Esophagus squamous epithelium (tissue), 5 donors: ENCODE data around the gene RNF121. TPM values are rescaled to one million over a fixed set of nuclear protein-coding genes. Genes with fewer than 3 reads are reported as not detected.

Source experiments
- DNase-seq: peaks from one replicate; lab custom pipeline; 2025; lab: John Stamatoyannopoulos, UW
- H3K27ac ChIP-seq, 4 donors: fragments of 200-600 bp; sonication (generic); one replicate each; pipeline ENCODE4 v1.5.1; 2016 to 2019; ENCODE audit warnings: mild to moderate bottlenecking in 1 of 4
- H3K27me3 ChIP-seq, 4 donors: fragments of 200-600 bp; sonication (generic); 1 replicate in 3 of 4; 2 replicates in 1 of 4; pipeline versions ENCODE4 v1.5.1 to v1.6.0; 2017 to 2021; ENCODE audit warnings: antibody characterized with exemption in 1 of 4
- H3K36me3 ChIP-seq, 3 donors: fragments of 200-600 bp; sonication (generic); one replicate each; pipeline ENCODE4 v1.5.1; 2016 to 2019
- H3K4me1 ChIP-seq, 3 donors: fragments of 200-600 bp; sonication (generic); one replicate each; pipeline ENCODE4 v1.5.1; 2017 to 2019
- H3K4me3 ChIP-seq, 4 donors: fragments of 200-600 bp; sonication (generic); 1 replicate in 3 of 4; 2 replicates in 1 of 4; pipeline ENCODE4 v1.5.1; 2016 to 2019; ENCODE audit warnings: mild to moderate bottlenecking in 2 of 4, moderate library complexity in 1 of 4
- H3K9me3 ChIP-seq, 3 donors: fragments of 200-600 bp; sonication (generic); one replicate each; pipeline ENCODE4 v1.5.1; 2016 to 2019
- POLR2A ChIP-seq, 4 donors: fragments of 450-650 bp; IDR thresholded peaks; one replicate each; pipeline ENCODE4 v1.6.1; 2017; ENCODE audit warnings: antibody characterized with exemption in 4 of 4, mild to moderate bottlenecking in 4 of 4, moderate library complexity in 3 of 4
- whole genome bisulfite sequencing, 2 donors: methylation state at CpG; one replicate each; pipeline ENCODE4 v1.1.5; 2018; 5-methylcytosine and 5-hydroxymethylcytosine counted together
- intact Hi-C: fragments of 100-400 bp; cut with DNase I; formaldehyde crosslinking; loops from one replicate; pipeline ENCODE4 v1.15.0; 2022
- total RNA-seq, 4 donors: library from RNA; depleted of rRNA; stranded (reverse); fragments of >200 nt; gene quantifications; one replicate each; pipeline ENCODE4 v1.1.0, GENCODE V29; 2016
- TF ChIP-seq, protein P1 (sequence below), 6 experiments: fragments of 450-650 bp in 4 of 6; fragments of 200-600 bp in 2 of 6; sonication (generic) in 2 of 6; IDR thresholded peaks; one replicate each; pipeline ENCODE4 v1.5.1; 2016 to 2019; ENCODE audit warnings: antibody characterized with exemption in 6 of 6, mild to moderate bottlenecking in 4 of 6, moderate library complexity in 4 of 6
- donor health status: DM: yes; HTN: yes; CAD: no.

RNF121 gene
- total RNA-seq, 4 donors from 2014 or later: 10.9 to 17.6 (median 16.3) TPM

DNA sequence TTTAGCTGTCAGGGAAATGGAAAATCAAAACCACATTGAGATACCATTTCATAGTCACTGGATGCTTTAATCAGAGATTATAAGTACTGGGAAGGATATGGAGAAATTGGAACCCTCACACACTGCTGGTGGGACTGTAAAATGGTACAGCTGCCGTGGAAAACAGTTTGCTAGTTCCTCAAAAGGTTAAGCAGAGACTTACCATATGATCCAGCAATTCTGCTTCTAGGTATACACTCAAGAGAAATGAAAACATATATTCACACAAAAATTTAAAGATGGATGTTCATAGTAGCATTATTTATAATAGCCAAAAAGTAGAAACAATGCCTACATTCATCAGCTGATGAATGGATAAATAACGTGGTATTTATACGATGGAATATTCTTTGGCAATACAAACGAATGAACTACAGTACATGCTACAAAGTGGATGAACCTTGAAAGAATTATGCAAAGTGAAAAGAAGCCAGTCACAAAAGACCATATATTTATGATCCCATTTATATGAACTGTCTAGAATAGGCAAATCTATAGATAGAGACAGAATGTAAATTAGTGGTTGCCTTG is 23.0 kb downstream of the RNF121 start:
- Histone ChIP-seq H3K9me3 (no peaks in the 10 kb centered on the region), H3K36me3 (no peaks in the 10 kb centered on the region), H3K4me3 (no peak overlapping the region), H3K4me1 (peaks cover 0 to 6% (median 0%) of the 10 kb centered on the region in 3 donors), H3K27ac (no peak overlapping the region), H3K27me3 (no peaks in the 10 kb centered on the region)
- no peak for TF ChIP-seq POLR2A (IDR thresholded peaks at IDR 0.05)
- TF ChIP-seq, protein P1, sequence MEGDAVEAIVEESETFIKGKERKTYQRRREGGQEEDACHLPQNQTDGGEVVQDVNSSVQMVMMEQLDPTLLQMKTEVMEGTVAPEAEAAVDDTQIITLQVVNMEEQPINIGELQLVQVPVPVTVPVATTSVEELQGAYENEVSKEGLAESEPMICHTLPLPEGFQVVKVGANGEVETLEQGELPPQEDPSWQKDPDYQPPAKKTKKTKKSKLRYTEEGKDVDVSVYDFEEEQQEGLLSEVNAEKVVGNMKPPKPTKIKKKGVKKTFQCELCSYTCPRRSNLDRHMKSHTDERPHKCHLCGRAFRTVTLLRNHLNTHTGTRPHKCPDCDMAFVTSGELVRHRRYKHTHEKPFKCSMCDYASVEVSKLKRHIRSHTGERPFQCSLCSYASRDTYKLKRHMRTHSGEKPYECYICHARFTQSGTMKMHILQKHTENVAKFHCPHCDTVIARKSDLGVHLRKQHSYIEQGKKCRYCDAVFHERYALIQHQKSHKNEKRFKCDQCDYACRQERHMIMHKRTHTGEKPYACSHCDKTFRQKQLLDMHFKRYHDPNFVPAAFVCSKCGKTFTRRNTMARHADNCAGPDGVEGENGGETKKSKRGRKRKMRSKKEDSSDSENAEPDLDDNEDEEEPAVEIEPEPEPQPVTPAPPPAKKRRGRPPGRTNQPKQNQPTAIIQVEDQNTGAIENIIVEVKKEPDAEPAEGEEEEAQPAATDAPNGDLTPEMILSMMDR (IDR thresholded peaks at IDR 0.05): no peak
- WGBS, 2 donors: 70 to 83% methylated on average over 4 of the region's 4 CpGs
- DNase-seq: no peak
- intact Hi-C loops: no loop called here

DNA sequence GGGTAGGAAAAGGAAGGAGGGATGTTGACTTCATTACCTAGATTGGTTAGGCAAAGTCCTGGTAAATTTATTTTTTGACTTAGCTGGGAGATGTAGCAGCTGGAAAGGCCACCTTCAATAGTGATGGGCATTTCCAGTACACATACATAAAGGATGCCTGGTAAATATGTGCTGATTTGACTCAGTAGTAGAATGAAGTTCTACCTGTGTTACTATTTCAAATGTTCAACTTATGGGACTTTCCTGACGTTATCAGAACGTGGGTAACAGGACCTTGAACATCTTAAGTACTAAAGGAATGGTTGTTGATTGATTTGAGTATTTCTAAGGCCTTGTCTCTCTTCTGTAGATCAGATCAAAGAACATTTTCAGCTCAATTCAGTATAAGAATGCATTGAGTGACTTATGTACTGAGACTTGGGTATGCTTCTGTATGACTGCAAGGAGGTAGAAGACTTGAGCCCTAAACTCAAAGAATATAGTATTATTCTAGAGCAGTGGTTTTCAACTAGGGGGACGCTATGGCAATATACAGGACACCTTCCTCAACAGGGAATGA is 27.1 kb downstream of the RNF121 start:
- 53 to 73% methylated on average over 3 of the region's 3 CpGs for WGBS, 2 donors

DNA sequence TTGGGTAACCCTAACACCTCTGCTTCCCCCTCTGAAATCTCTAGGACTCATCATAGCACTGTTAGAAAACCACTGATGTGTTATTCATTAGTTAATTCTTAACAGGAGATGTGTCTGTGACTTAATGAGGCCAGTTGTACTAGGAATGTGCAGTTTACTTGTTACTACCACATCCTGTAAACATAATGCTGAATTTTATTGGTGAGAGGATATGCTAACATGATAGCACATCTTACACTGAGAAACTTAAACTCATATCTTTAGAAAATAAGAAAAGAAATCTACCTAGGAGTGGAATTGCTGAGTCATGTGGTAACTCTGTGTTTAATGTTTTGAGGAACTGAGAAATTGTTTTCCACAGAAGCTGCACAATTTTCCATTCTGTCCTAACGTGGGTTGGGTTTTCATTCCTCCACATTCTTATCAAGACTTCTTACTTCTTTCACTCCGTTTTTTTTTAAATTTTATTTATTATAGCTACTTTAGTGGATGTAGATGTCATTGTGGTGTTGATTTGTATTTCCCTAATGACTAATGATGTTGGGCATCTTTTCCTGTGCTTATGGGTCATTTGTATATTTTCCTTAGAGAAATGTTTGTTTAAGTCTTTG is 33.7 kb downstream of the RNF121 start:
- Histone ChIP-seq H3K4me1 (peaks cover 0 to 7% (median 0%) of the 10 kb centered on the region in 3 donors), H3K36me3 (peaks cover 3 to 74% (median 4%) of the 10 kb centered on the region in 3 donors), H3K4me3 (no peak overlapping the region), H3K9me3 (no peaks in the 10 kb centered on the region), H3K27me3 (no peaks in the 10 kb centered on the region), H3K27ac (peak overlapping the region in 1 of 4 donors; percentile 36)
- intact Hi-C loops: no loop called here
- DNase-seq: no peak
- TF ChIP-seq POLR2A (IDR thresholded peaks at IDR 0.05): no peak
- TF ChIP-seq, protein P1 (IDR thresholded peaks at IDR 0.05): no peak
- WGBS, 2 donors: 25 to 50% methylated on average over 2 of the region's 2 CpGs

More for the DNA sequence above, 27.1 kb downstream of the RNF121 start:
- no peaks in the 10 kb centered on the region for H3K4me1 ChIP-seq
- intact Hi-C loops: no loop called here
- no peaks in the 10 kb centered on the region for H3K9me3 ChIP-seq
- no peak for DNase-seq
- H3K4me3 ChIP-seq: no peak overlapping the region
- no peaks in the 10 kb centered on the region for H3K27me3 ChIP-seq
- H3K27ac ChIP-seq: no peak overlapping the region
- H3K36me3 ChIP-seq: peaks cover 0 to 16% (median 4%) of the 10 kb centered on the region in 3 donors
- TF ChIP-seq, protein P1 (IDR thresholded peaks at IDR 0.05): no peak
- no peak for TF ChIP-seq POLR2A (IDR thresholded peaks at IDR 0.05)

DNA sequence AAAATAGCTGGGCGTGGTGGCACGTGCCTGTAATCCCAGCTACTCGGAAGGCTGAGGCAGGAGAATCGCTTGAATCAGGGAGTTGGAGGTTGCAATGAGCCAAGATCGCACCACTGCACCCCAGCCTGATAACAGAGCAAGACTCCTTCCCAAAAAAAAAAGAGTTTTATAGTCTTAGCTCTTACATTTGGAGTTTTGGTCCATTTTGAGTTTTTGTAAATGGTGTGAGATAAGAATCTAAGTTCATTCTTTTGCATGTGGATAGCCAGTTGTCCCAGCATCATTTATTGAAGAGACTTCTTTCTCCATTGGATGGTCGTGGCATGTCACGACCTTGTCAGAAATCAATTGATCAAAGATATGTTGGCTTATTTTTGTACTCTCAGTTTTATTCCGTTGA is 34.6 kb downstream of the RNF121 start:
- no peak for DNase-seq
- peaks cover 3 to 84% (median 4%) of the 10 kb centered on the region in 3 donors for H3K36me3 ChIP-seq
- H3K27me3 ChIP-seq: no peaks in the 10 kb centered on the region
- intact Hi-C loops: no loop called here
- TF ChIP-seq POLR2A (IDR thresholded peaks at IDR 0.05): no peak
- TF ChIP-seq, protein P1 (IDR thresholded peaks at IDR 0.05): no peak
- no peaks in the 10 kb centered on the region for H3K9me3 ChIP-seq
- H3K4me1 ChIP-seq: peaks cover 0 to 7% (median 0%) of the 10 kb centered on the region in 3 donors
- H3K4me3 ChIP-seq: no peak overlapping the region
- 90 to 91% methylated on average over 8 of the region's 8 CpGs for WGBS, 2 donors
- no peak overlapping the region for H3K27ac ChIP-seq

DNA sequence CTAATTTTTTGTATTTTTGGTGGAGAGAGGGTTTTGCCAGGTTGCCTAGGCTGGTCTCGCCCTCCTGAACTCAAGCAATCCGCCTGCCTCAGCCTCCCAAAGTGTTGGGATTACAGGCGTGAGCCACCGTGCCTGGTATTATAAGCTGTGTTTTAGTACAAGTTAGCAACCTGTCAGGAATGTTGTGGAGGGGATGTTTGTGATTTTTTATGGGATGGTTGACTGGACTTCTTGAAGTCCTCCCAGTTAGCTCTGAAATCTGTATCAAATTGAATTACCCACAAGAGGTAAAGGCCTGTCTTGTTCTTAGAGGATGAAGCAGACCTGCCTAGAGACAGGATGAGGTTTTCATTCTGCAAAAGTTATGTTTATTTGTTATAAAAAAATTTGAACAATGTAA is 35.8 kb downstream of the RNF121 start:
- DNase-seq: no peak
- TF ChIP-seq, protein P1 (IDR thresholded peaks at IDR 0.05): no peak
- TF ChIP-seq POLR2A (IDR thresholded peaks at IDR 0.05): no peak
- no peaks in the 10 kb centered on the region for H3K9me3 ChIP-seq
- H3K4me1 ChIP-seq: peaks cover 0 to 7% (median 0%) of the 10 kb centered on the region in 3 donors
- 90 to 92% methylated on average over 4 of the region's 4 CpGs for WGBS, 2 donors
- no peak overlapping the region for H3K4me3 ChIP-seq
- H3K27ac ChIP-seq: no peak overlapping the region
- intact Hi-C loops: no loop called here
- H3K27me3 ChIP-seq: no peaks in the 10 kb centered on the region
- H3K36me3 ChIP-seq: peaks cover 3 to 91% (median 4%) of the 10 kb centered on the region in 3 donors
